ENCODE results near the gene MEN1. TPM values are rescaled to one million over a fixed set of nuclear protein-coding genes. Genes with fewer than 3 reads are reported as not detected.
"Not testable (repeated sequence)": the region's sequence is repeated elsewhere in the genome, so short reads cannot be mapped to it uniquely, and the experiment has no call there.

The MEN1 gene
- total RNA-seq, 1 donor from 2014 or later = 16.1 TPM

DNA sequence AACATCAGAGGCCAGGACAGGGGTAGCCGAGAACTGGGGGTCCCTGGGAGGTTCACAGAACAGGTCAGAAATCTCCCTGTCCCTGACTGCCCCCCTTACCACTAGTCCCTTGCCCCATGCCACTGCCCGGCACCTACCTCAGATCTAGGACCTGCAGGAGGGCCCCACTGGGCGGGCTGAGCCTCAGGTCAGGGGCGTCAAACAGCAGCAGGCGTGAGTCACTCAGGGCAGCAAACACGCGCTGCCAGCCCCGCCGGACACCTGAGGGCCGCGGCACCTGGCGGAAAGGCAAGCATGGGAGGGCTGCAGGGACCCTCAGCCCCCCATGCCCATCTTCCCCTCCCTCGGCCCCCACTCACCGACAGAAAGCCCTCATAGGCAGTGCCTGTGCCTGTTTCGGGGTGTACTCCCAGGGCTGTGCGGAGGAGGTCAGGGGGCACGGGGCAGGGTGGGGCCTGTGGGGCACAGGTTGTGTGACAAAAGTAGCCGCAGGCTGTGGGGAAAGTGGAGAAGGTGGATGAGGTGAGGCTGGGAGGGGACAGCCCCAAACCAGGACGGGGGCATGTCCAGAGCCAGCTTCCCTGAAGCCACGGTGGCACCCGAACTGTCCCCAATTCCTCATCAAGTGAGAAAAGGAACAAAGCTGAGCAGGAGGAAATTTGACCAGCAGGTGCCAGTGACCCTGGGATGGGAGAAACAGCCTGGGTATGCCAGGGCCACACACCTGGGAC is 22.3 kb upstream of the MEN1 start:
- no peak for DNase-seq

DNA sequence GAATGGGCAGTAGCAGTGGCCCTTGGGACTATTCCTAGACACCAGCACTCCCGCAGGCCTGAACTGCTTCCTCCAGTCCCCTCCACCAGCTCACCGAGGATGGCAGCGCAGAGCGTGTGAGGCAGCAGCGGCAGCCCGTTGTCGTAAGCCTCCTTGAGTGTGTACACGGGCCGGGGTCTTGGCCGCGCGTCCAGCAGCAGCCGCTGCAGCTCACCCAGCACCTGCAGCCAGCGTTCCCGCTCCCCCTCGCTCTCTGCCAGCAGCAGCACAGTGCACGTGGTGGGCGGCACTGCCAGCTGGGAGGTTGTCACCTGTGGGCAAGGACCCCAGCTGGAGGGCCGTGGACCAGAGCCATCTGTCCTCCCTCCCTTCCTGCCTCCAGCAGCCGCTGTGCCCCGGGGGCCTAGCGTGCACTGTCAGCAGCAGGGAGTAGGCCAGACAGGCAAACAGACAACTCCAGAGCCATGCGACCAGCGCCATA is 21.1 kb upstream of the MEN1 start:
- DNase-seq = no peak

DNA sequence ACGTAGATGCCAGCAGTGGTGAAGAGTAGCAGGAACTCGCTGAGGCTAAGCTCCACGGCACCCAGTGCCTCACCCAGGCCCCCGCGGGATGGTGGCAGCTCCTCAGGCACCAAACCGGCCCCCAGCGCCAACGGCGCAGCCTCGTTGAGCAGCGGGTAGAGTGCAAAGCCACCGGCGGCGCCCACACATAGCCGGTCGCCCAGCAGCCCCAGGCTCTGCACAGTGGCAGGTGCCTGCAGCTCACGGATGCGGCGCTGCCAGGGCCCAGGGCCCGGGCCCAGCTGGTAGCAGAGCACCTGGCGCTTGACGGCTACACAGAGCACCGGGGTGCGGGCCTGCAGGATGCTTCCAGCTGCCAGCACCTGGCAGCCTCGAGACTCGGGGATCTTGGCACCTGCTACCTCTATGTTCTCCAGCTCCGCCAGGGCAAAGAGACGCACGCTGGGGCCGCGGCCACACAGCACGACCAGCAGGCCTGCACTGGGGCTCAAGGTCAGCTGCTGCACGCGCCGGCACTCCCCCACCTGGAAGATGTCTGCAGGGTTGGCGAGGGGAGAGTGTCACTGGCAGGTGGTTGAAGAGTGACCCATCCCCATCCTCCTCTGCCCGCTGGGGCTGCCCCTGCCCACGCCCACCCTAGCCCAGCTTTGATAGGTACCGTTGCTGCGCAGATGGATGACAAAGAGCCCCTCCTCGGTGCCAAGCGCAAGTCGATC is 19.3 kb upstream of the MEN1 start:
- no peak for DNase-seq

DNA sequence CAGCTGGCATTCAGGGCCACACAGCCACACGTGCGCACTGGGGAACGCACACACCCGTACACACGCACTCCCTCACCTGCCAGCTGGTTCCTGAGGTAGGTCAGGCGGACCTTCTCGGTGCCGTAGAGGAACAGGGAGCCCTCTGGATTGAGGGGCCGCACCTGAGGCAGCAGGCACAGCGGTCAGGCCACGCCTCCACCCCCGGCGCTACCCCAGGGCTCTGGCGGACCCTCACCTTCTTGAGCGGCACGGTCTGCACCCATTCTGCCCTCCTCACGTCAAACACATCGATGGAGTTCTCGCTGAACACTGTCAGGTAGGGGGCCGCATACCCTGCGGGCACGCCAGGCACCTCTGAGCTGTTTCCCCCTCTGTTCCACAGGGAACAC is 17.1 kb upstream of the MEN1 start:
- DNase-seq = no peak

DNA sequence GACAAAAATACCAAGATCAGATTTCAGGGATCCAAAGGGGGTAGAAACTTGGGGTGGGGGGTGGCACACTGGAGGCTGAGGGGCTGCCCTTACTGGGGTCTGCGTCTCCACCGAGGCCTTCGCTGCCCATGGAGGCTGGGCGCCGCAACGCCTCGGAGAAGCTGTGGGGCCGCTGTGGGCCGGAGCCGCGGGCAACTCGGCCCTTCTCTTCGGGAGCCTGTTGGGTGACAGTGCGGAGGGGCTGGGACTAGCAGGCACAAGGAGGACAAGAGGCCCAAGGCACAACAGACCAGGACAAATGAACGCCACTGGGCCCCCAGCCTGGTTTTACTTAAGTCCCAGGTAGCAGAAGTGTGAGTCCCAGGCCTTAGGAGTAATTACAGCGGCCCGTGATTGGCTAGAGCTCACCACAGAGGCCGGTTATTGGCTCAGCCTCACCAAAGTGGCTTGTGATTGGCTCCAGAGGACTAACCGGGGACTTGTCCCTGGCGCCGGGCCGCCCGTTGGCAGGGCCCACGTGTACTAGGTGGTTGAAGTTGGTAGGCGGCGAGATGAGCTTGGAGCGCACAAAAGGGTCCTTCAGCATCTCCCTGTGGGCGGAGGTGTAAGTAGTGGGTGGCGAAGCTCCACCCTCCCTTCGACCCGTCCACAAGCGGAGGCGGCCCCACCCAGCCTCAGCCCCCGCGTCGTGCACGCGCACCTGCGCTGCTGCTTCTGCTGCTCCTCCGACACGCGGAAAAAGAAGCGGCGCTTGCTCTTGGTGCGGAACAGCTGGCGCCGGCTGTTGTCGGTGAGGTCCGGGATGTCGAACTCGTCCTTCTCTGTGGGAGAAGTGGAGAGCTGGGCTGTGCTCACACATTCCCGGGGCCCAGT is 16.5 kb upstream of the MEN1 start:
- DNase-seq = peak; percentile 64

DNA sequence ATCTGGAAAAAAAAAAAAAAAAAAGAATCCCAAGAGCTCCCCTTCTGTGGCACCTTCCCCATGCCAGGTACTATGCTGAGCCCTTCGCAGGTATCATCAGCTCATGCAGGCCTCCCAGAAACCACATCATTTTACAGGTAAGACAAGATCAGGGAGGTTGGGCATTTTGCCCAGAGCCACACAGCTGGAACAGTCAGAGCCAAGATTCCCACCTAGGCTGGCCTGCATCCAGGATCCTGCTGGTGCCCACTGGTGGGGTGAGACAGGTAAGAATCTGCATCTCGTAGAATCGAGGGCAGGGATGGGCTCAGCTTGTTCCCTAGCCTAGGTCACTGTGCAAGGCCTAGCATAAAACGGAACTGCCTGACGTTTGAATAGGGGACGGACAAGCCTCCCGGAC is 15.7 kb upstream of the MEN1 start:
- DNase-seq = no peak

DNA sequence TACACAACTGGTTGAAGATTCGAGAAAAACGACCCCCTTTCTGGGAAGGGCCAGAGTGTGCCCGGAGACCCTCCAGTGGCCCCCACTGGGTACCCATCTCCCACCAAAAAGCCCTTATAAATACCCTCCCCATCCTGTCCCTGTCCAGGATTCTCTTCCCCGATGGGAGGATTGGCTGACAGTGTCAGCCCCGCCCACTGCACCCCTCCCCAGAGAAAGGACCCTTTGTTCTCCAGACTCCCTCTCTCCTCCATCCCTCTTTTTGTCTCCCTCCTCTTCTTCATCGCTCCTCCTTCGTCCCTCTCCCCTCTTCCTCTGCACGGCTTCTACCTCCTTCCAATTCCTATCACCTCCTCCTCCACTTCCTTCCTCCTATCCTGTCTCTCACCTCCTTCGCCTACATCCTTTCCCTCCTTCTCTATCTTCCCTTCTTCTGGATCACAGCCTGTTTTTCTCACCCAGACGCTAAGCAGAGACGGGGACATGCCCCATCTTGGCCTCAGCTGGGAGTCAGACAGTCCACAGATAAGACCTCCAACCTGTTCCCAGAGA is 13.3 kb upstream of the MEN1 start:
- no peak for DNase-seq

DNA sequence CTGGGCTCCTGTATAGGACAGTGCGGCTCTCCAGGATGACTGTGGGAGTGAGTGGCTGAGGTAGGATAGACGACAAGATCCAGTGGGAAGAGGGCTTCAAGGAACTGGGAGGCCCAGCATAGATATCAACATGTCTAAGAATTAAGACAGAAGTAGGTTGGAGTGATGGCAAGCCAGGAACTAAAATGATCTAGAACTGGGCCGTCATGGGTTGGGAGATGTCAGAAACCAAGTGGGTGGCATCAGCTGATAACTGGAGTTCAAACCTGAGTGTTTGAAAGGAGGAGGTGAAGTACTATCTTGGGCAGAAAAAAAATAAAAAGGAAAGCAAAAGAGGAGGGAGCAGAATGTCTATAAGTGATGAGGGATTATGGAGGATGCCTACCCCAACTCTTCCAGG is 7.1 kb upstream of the MEN1 start:
- no peak for DNase-seq

DNA sequence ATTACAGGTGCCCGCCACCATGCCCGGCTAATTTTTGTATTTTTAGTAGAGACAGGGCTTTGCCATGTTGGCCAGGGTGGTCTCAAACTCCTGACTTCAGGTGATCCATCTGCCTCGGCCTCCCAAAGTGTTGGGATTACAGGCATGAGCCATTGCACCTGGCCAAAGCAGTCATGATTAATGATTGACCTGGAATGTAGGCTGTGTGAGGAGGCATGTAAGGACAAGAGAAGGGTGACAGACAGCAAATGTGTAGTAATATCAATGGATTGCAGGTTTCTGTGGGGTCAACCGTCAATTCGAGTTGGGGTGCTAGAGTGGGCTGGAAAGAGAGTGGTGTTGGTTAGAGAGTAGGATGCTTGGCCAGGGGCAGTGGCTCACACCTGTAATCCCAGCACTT is 5.1 kb upstream of the MEN1 start:
- not testable (repeated sequence) for DNase-seq

DNA sequence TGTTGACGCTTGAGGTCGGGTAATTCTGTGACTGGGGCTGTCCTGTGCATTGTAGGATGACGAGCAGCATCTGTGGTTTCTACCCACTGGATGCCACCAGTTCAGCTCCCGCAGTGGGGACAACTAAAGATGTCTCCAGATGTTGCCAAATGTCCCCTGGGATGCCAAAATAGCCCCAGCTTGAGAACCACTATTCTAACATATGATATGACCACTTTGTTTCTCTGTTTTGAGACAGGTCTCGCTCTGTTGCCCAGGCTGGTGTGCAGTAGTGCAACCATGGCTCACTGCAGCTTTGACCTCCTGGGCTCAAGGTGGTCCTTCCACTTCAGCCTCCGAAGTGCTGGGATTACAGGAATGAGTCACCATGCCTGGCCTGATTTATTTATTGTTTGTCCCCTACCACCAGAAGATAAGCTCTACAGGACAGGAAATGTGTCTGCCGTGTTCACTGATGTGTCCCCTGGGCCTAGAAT is 4.4 kb upstream of the MEN1 start:
- DNase-seq = no peak

DNA sequence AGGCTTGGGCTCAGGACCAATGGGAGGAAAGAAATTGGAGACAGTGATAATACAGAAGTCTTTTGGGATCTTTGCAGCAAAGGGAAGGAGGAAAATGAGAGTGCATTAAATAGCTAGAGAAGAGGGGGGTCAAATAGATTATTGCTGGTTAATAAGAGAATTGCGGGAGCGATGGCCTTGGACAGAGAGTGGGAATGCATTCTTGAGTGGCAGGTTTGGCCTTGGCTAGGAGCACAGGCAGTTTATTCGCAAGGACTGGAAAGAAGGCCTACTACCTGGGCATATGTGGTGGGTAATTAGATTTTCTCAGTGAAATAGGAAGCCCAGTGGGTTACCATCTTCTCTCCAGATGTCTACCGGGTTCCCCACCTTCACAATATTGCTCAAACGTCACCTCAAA is 3.5 kb upstream of the MEN1 start:
- no peak for DNase-seq

DNA sequence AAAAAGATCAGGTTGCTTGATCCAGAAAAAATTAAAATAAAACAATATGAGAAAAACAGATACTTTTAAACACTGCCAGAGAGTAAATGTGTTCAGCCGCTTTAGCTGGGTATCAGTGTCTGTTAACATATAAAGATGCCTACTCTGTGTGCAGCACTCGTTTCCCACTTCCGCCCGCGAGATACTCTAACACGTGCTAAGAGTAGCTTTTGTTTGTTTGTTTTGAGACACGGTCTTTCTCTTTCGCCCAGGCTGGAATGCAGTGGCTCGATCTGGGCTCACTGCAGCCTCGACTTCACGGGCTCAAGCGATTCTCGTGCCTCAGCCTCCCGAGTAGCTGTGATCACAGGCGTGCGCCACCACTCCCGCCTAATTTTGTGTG is 531 bp upstream of the MEN1 start:
- DNase-seq = no peak

DNA sequence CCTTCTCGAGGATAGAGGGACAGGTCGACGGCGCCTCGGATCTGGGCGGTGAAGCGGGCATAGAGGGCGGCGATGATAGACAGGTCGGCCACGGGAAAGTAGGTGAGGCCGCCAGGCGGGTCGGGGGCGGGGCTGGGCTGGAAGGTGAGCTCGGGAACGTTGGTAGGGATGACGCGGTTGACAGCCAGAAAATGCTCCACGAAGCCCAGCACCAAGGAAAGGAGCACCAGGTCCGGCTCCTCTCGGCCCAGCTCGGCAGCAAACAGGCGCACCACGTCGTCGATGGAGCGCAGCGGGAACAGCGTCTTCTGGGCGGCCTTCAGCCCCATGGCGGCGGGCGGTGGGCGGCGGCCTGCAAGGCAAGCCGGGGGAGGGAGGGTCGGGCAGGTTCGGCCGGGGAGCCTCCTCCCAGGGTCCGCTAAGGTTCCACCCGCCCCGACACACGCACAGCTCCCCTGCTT is 540 bp downstream of the MEN1 start:
- peak; percentile 41 for DNase-seq

DNA sequence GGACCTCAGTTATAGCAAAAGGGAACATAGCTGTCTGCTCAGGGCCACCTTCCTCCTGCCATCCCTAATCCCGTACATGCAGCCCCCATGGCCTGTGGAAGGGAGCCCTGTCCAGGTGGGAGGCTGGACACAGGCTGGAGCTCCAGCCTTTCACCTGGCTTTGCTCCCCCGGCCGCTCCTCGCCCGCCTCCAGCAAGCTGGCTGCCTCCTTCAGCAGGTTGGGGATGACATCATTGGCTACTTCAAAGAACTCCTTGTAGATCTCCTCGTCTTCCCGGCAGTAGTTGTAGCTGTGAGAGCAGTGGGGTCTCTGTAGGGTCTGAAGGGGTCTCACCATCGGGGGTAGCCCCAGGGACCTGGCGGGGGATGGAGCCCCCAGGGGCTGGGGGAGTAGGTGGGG is 4.9 kb downstream of the MEN1 start:
- DNase-seq = no peak

DNA sequence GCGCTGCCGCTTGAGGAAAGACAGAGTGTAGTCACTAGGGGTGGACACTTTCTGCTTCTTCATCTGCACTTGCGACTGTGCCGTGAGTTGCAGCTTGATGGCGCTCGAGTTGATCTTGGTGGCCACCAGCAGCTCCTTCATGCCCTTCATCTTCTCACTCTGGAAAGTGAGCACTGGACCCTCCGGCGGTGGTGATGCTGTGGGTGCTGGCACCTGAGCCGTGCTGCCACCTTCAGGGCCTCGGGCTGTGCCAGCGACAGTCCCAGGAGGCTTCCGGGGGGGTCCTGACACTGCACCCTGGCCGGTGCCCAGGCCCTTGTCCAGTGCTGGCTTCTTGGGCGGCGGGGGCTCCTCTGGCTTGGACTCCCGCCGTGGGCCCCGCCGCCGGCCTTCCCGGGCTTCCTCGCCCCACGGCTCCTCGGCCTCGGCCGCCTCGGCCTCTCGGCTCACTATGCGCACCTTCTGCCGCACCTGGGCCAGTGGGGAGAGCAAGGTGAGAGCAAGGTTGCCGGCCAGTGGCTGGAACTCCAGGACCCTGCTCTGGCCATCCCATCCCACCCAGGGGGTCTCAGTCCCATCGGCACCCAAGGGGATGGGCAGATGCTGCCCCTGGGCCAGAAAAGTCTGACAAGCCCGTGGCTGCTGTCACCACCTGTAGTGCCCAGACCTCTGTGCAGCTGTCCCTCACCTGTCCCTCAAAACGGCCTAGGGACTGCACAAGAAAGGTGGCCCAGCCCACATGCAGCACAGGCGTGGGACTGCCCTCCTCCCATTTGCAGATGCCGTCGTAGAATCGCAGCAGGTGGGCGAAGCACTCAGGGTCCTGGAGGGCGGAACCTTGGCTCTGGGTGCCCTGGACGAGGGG is 5.8 kb downstream of the MEN1 start:
- DNase-seq = no peak

DNA sequence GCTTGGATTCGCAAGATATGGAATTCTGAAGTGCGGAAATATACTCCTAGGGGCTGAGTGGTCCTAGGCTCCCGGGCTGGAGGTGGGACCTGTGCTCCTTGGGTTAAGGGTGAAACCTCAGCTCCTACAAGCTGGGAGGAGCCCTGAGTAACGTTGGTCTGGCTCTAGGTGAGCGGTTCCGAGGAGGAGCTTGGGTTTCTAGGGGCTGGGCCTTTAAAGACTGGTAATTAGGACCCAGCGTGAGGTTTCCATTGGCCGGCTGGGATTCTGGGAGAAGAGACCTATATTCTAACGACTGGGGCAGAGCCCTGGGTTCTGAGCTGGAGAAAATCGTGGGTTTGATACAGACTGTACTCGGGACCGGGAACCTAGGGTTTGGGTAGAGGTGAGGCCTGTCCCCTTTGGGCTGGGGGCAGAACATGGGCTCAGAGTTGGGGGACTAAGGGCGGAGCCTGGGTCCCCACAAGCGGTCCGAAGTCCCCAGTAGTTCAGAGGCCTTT is 6.5 kb downstream of the MEN1 start:
- DNase-seq = no peak

DNA sequence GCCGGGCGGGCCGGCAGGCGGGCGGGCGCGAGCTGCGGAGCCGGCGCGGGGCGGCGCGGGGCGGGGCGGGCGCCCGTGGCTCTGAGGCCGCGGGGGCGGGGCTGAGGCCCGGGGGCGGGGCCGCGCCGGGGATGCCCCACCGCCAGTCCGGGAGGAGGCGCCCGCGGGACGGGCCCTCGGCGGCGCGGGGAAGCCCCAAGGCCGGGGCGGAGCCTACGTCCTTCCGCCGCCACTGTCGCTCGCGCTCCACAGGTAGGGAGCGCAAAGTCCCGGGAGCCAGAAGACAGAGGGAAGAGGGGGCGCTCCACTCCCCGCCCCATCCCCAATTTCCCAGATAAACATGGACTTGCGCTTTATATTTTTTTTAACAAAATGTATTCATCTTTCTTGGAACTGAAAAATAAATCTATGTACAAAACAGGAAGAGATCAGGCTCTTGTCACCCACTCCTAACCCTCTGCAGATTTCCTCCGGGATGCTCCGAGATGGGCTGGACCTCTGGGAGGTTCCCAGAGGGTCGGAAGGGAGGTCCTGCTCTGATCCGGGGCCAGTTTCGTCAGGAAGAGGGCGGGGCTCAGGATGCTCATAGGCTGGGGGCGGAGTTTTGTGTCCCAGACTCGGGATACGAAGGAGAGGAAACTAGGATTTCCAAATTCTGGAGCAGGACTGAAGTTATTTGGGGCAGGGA is 7.0 kb downstream of the MEN1 start, which contains the start of gene MAP4K2:
TSS of gene MAP4K2 (minus strand) at position 57 of the 688 bp plus-strand sequence. CDS start 65 bp downstream, outside the sequence.
- peak; percentile 94 for DNase-seq

DNA sequence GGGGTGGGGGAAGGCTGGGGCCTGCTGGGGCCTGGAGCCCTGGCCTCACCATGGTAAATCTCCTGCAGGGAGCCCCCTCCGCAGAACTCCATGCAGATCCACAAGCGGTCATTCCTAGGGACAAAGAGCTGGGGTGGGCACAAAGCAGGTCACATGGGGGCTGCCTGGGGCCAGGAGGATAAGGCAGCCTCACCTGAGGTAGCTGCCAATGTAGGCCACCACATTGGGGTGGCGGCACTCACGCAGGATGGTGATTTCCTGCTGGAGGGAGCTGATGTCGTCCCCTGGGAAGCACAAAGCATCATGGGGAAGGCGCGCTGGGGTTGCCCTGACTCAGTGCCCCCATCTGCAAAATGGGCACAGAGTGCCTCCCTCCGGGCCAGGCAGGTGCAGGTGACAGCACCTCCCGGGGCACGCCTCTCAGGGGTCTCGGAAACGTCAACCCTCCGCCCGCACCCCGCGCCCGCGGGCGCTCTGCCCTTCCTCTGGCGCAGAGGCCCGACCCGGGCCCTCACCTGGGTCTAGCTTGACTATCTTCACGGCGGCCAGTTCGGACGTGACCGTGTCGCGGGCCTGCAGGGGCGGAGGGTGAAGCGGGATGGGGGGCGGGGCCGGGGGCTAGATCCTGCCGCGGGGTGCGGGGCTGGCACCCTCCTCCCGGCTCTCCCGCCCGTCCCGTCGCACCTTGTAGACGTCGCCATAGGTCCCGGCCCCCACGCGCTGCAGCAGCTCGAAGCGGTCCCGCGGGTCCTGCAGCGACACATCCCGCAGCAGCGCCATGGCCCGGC is 7.8 kb downstream of the MEN1 start:
- no peak for DNase-seq

DNA sequence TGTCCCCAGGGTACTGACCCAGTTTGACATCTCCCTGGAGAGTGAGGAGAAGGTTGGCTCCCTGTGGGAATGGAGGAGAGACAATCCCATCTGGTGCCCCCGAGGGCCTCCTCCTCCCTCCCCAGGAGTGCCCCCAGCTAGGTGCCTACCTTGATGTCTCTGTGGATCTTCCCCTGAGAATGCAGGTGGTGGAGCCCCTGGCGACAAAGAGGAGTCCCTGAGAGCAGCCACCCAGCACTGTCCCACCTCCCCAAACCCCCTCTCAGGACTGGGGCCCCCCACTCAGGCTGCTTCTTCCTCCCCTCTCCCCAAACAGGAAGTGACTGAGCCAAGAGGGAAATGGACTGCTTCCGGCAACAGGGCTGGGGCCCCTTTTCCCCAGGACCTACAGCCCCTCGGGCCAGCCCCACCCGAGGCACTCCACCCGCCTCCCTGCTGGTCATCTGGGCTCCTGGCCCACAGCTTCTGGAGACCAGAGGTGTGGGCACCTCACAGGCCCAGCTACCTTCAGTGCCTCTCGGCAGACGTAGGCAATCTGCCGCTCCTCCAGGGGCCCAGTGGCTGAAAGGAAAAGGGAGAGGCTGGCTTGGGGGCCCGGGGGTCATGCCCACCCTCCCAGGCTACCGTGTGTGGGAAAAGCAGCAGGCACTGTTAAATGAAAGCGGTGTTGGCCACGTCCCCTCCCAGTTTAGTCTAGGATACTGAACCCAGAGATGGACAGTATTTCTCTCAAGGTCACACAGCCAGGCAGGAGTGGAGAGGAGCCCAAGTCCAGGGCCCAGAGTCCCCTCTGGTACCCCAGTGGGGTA is 8.6 kb downstream of the MEN1 start:
- no peak for DNase-seq

Data from tongue (tissue), 2 donors.